Mucosa of rectum (tissue), 2 donors: Measurements from ENCODE around the gene WDR72.
"Not testable (repeated sequence)": the region's sequence is repeated elsewhere in the genome, so short reads cannot be mapped to it uniquely, and the experiment has no call there.

ENCODE experiments used
- H3K27ac ChIP-seq, 2 donors: one replicate each; pipeline ENCODE4 v1.7.0; 2013; ENCODE audit warnings: inconsistent platforms in 2 of 2, low read depth in 2 of 2, low read length in 2 of 2
- H3K27me3 ChIP-seq, 2 donors: one replicate each; pipeline ENCODE4 v1.7.0; 2013; ENCODE audit warnings: low read length in 2 of 2; ENCODE audit not compliant: control insufficient read depth in 2 of 2, insufficient read depth in 2 of 2
- H3K36me3 ChIP-seq, 2 donors: one replicate each; pipeline ENCODE4 v1.7.0; 2013; ENCODE audit warnings: low read length in 2 of 2; ENCODE audit not compliant: control insufficient read depth in 2 of 2, insufficient read depth in 2 of 2
- H3K4me1 ChIP-seq, 2 donors: one replicate each; pipeline ENCODE4 v1.7.0; 2013; ENCODE audit warnings: low read length in 2 of 2, mild to moderate bottlenecking in 1 of 2; ENCODE audit not compliant: control insufficient read depth in 2 of 2, insufficient read depth in 2 of 2
- H3K4me3 ChIP-seq, 2 donors: one replicate each; pipeline ENCODE4 v1.7.0; 2013; ENCODE audit warnings: low read length in 2 of 2
- H3K9ac ChIP-seq, 2 donors: one replicate each; pipeline ENCODE4 v1.7.0; 2013; ENCODE audit warnings: low read length in 2 of 2, low read depth in 1 of 2, mild to moderate bottlenecking in 1 of 2
- H3K9me3 ChIP-seq, 2 donors: one replicate each; pipeline ENCODE4 v1.7.0; 2013; ENCODE audit warnings: low read length in 2 of 2; ENCODE audit not compliant: control insufficient read depth in 2 of 2
- donor health status: healthy.
- donor health status: Normal muscosa, but diverticular disease.

Gene WDR72

DNA sequence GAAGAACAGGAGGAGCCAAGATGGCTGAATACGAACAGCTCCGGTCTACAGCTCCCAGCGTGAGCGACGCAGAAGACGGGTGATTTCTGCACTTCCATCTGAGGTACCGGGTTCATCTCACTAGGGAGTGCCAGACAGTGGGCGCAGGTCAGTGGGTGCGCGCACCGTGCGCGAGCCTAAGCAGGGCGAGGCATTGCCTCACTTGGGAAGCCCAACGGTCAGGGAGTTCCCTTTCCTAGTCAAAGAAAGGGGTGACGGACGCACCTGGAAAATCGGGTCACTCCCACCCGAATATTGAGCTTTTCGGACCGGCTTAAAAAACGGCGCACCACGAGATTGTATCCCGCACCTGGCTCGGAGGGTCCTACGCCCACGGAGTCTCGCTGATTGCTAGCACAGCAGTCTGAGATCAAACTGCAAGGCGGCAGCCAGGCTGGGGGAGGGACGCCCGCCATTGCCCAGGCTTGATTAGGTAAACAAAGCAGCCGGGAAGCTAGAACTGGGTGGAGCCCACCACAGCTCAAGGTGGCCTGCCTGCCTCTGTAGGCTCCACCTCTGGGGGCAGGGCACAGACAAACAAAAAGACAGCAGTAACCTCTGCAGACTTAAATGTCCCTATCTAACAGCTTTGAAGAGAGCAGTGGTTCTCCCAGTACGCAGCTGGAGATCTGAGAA lies 218.7 kb downstream of the WDR72 start:
- H3K27me3 ChIP-seq, H3K4me1 ChIP-seq, H3K36me3 ChIP-seq, H3K9ac ChIP-seq, H3K27ac ChIP-seq, H3K9me3 ChIP-seq, H3K4me3 ChIP-seq: not testable (repeated sequence)

- no peaks in the 10 kb centered on the region for H3K27me3 ChIP-seq
- no peak overlapping the region for H3K27ac ChIP-seq
- no peak overlapping the region for H3K4me3 ChIP-seq
- H3K36me3 ChIP-seq: no peaks in the 10 kb centered on the region
- no peaks in the 10 kb centered on the region for H3K9me3 ChIP-seq
- H3K4me1 ChIP-seq: no peaks in the 10 kb centered on the region
- H3K9ac ChIP-seq: no peak overlapping the region
Measured at GRCh38 chr15:53539878-53540277, 219.6 kb downstream of the WDR72 start.

- Histone ChIP-seq H3K9me3 (no peaks in the 10 kb centered on the region), H3K27ac (no peak overlapping the region), H3K4me3 (no peak overlapping the region), H3K27me3 (no peaks in the 10 kb centered on the region), H3K36me3 (no peaks in the 10 kb centered on the region), H3K4me1 (no peaks in the 10 kb centered on the region), H3K9ac (no peak overlapping the region)
Measured at GRCh38 chr15:53536479-53537120, 222.9 kb downstream of the WDR72 start.

DNA sequence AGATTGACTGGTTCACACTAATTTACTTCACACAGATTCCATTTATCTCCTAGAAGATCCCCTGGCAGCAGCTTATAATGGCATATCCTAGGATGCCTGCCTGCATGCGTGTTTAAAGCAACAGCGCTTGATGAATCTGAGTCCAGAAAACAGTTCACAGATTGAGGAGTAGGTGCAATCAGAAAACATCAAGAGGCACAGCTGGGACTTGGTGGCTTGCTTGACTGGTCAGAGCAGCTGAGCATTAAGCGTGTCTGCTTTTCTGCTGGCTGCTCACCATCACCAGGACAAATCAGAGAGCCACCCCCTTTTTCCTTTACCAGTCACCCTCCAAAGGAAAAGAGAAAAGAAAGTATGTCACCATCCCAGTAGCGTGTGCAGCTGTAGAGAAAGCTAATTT lies 223.6 kb downstream of the WDR72 start:
- Histone ChIP-seq H3K9me3 (no peaks in the 10 kb centered on the region), H3K4me3 (no peak overlapping the region), H3K9ac (no peak overlapping the region), H3K27ac (no peak overlapping the region), H3K4me1 (no peaks in the 10 kb centered on the region), H3K36me3 (no peaks in the 10 kb centered on the region), H3K27me3 (no peaks in the 10 kb centered on the region)

- H3K36me3 ChIP-seq: no peaks in the 10 kb centered on the region
- no peaks in the 10 kb centered on the region for H3K27me3 ChIP-seq
- no peak overlapping the region for H3K9ac ChIP-seq
- H3K27ac ChIP-seq: no peak overlapping the region
- no peaks in the 10 kb centered on the region for H3K9me3 ChIP-seq
- no peaks in the 10 kb centered on the region for H3K4me1 ChIP-seq
- no peak overlapping the region for H3K4me3 ChIP-seq
Measured at GRCh38 chr15:53534105-53534839, 225.2 kb downstream of the WDR72 start.

GRCh38 chr15:53530761-53531160 lies 228.7 kb downstream of the WDR72 start:
- Histone ChIP-seq H3K36me3 (no peaks in the 10 kb centered on the region), H3K4me3 (no peak overlapping the region), H3K27me3 (no peaks in the 10 kb centered on the region), H3K27ac (no peak overlapping the region), H3K4me1 (no peaks in the 10 kb centered on the region), H3K9me3 (no peaks in the 10 kb centered on the region), H3K9ac (no peak overlapping the region)

DNA sequence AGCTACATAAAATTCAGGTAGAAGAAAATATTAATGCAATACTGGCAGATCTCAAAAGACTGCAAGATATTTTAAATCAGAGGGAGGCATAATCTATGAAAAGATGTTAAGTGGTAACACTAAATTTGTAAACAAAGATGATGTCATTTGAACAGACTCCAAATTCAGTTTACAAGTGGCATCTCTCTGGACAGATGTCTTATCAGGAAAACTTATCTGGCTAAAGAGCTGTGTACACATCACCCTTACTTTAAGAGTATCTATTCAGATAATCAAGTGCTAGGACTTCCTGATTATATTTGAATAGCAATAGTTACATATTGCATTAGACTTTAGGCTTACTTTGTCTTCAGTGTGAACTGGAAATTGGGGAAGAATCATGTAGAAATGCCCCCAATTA lies 231.5 kb downstream of the WDR72 start:
- Histone ChIP-seq H3K27me3 (no peaks in the 10 kb centered on the region), H3K9ac (no peak overlapping the region), H3K4me3 (no peak overlapping the region), H3K36me3 (no peaks in the 10 kb centered on the region), H3K27ac (no peak overlapping the region), H3K4me1 (no peaks in the 10 kb centered on the region), H3K9me3 (no peaks in the 10 kb centered on the region)

DNA sequence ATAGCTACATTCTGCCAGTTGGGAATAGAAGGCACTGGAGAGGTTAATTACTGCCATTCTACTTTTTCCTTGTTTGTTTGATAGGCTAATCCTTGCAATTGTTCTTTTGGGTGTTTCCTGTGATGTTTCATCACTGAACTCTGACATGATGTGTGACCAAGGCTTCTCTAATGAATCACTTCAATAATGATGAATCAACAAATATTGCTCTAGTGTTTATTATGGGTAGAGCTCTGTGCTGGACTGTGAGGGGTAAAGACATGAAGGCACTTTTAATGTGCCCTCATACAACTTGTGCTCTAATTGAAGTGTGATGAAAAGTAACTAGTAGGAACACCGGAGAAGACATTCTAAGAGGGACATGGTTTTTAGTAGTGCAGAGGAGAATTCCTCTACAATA lies 233.6 kb downstream of the WDR72 start:
- Histone ChIP-seq H3K4me1 (no peaks in the 10 kb centered on the region), H3K36me3 (no peaks in the 10 kb centered on the region), H3K27me3 (no peaks in the 10 kb centered on the region), H3K9me3 (no peaks in the 10 kb centered on the region), H3K4me3 (no peak overlapping the region), H3K9ac (no peak overlapping the region), H3K27ac (no peak overlapping the region)

DNA sequence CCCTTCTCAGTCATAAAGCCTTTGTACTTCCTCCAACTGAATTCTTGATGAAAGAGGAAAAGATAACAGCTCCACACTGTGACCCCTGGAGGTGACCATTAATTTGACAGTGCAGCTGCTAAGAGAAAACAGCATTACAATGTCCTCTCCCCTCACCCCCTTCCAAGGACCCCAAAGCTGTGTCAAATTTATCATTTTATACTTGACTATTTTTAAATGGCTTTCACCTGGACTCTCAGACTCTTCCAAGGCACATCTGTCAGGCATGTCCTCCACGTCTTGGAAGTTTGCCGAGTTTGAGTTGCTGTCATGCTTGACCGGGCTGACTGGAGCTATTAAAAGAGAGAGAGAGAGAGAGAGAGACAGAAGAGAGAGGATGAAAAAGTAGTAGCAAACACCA lies 236.5 kb downstream of the WDR72 start:
- H3K36me3 ChIP-seq: no peaks in the 10 kb centered on the region
- no peaks in the 10 kb centered on the region for H3K9me3 ChIP-seq
- H3K4me3 ChIP-seq: no peak overlapping the region
- H3K9ac ChIP-seq: no peak overlapping the region
- H3K27ac ChIP-seq: no peak overlapping the region
- no peaks in the 10 kb centered on the region for H3K27me3 ChIP-seq
- no peaks in the 10 kb centered on the region for H3K4me1 ChIP-seq

GRCh38 chr15:53520996-53521395 lies 238.5 kb downstream of the WDR72 start:
- no peaks in the 10 kb centered on the region for H3K36me3 ChIP-seq

More at GRCh38 chr15:53520996-53521395, 238.5 kb downstream of the WDR72 start:
- Histone ChIP-seq H3K4me1 (no peaks in the 10 kb centered on the region), H3K4me3 (no peak overlapping the region), H3K27me3 (no peaks in the 10 kb centered on the region), H3K9ac (no peak overlapping the region), H3K9me3 (no peaks in the 10 kb centered on the region), H3K27ac (no peak overlapping the region)
